CD4-positive, alpha-beta T cell (primary cell): Measurements from ENCODE around the gene C11orf52. TPM values are rescaled to one million over a fixed set of nuclear protein-coding genes. Genes with fewer than 3 reads are reported as not detected.

ENCODE experiments used
- ATAC-seq: fragments of 200-7000 bp; cut with Tn5 transposase; one replicate; pipeline ENCODE4 v1.10.0; 2022; ENCODE audit warnings: mild to moderate bottlenecking; ENCODE audit not compliant: poor library complexity
- CTCF ChIA-PET: fragments of 350-600 bp; sonication (Branson Sonifier 250); formaldehyde crosslinking; loops from one replicate; lab custom pipeline; 2021; ENCODE audit warnings: antibody characterized with exemption, inconsistent platforms; lab: Charles Lee
- POLR2A ChIA-PET: fragments of 350-600 bp; sonication (Branson Sonifier 250); formaldehyde crosslinking; loops from one replicate; lab custom pipeline; 2021; ENCODE audit warnings: antibody characterized with exemption, inconsistent platforms; lab: Charles Lee
- DNase-seq, 14 experiments: peaks; one replicate each; pipeline ENCODE4 v3.0.0-alpha.2; 2013 to 2020; ENCODE audit warnings: mixed read lengths in 2 of 14
- H3K27ac ChIP-seq, 2 donors: one replicate each; pipeline versions ENCODE4 v1.5.1 to v1.7.0; 2013; ENCODE audit warnings: low read length in 2 of 2, low read depth in 1 of 2, mild to moderate bottlenecking in 1 of 2
- H3K27me3 ChIP-seq, 2 experiments: 1 replicate in 1 of 2; 2 replicates in 1 of 2; pipeline versions ENCODE4 v1.6.1 to v1.7.0; 2013; ENCODE audit warnings: low read length in 2 of 2, control low read depth in 1 of 2, mild to moderate bottlenecking in 1 of 2, moderate library complexity in 1 of 2; ENCODE audit not compliant: insufficient read depth in 2 of 2, control insufficient read depth in 1 of 2
- H3K36me3 ChIP-seq: one replicate; pipeline ENCODE4 v1.6.1; 2013; ENCODE audit warnings: low read length, control low read depth; ENCODE audit not compliant: insufficient read depth
- H3K4me1 ChIP-seq: one replicate; pipeline ENCODE4 v1.6.1; 2013; ENCODE audit warnings: low read length, control low read depth; ENCODE audit not compliant: insufficient read depth
- H3K4me3 ChIP-seq: one replicate; pipeline ENCODE4 v1.5.1; 2013; ENCODE audit warnings: mild to moderate bottlenecking, low read length, moderate library complexity
- H3K9me3 ChIP-seq, 2 experiments: 1 replicate in 1 of 2; 2 replicates in 1 of 2; pipeline versions ENCODE4 v1.6.1 to v1.7.0; 2013; ENCODE audit warnings: low read length in 2 of 2, mild to moderate bottlenecking in 2 of 2, control low read depth in 1 of 2, moderate library complexity in 1 of 2; ENCODE audit not compliant: control insufficient read depth in 1 of 2, insufficient read depth in 1 of 2
- H3K27ac Mint-ChIP-seq: one replicate; pipeline ENCODE4 v1.8.0; 2020; ENCODE audit warnings: mixed read lengths
- H3K27me3 Mint-ChIP-seq: one replicate; pipeline ENCODE4 v1.8.0; 2021; ENCODE audit warnings: mixed read lengths
- H3K36me3 Mint-ChIP-seq: one replicate; pipeline ENCODE4 v1.8.0; 2021; ENCODE audit warnings: low read depth, mixed read lengths
- H3K4me1 Mint-ChIP-seq: one replicate; pipeline ENCODE4 v1.8.0; 2021; ENCODE audit warnings: low read depth, mixed read lengths
- H3K4me3 Mint-ChIP-seq: one replicate; pipeline ENCODE4 v1.8.0; 2020; ENCODE audit warnings: mild to moderate bottlenecking, mixed read lengths
- H3K9me3 Mint-ChIP-seq: one replicate; pipeline ENCODE4 v1.8.0; 2020; ENCODE audit warnings: mixed read lengths
- intact Hi-C, 2 experiments: fragments of 100-400 bp; cut with DNase I in 1 of 2; cut with micrococcal nuclease in 1 of 2; formaldehyde crosslinking; loops; one replicate each; pipeline versions ENCODE4 v1.15.1 to v1.9.0; 2023 to 2025; cut with DNase I, micrococcal nuclease
- total RNA-seq, 174 experiments: library from RNA in 2 of 174; stranded (reverse) in 2 of 174; gene quantifications; one replicate each; pipeline ENCODE4 v1.2.3 and lab custom pipeline; 2021 to 2026
- TF ChIP-seq, protein P1 (sequence below): fragments of 200-600 bp; IDR thresholded peaks from one replicate; pipeline ENCODE4 v1.8.0; 2022; ENCODE audit warnings: antibody characterized with exemption, mild to moderate bottlenecking

Gene C11orf52
- total RNA-seq, 2 experiments from 2014 or later, result not detected

DNA sequence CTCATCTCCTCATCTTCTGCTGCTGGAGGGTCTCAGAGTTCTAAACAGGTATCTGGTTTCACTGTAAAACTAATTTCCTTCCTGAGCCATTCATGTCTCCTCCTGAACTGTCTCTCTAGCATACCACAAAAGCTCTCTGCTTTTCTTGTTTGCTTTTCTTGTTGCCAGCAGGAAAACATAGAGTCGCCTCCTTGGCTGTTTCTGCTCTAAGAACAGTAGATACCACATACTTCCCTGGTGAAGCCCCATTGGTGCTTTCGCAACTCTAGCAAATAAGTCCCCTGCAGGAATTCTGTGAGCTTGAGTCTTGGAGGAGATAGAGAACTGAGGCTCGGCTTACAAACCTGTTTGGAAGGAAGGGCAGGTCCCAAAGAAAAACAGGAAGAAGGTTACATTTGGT is 25.4 kb downstream of the C11orf52 start:
- Histone ChIP-seq H3K4me3 (no peak overlapping the region), H3K9me3 (no peaks in the 10 kb centered on the region), H3K27ac (no peak overlapping the region), H3K36me3 (no peaks in the 10 kb centered on the region), H3K4me1 (peaks cover 6% of the 10 kb centered on the region), H3K27me3 (no peaks in the 10 kb centered on the region)
- H3K27me3 Mint-ChIP-seq, result no peaks in the 10 kb centered on the region
- no peaks in the 10 kb centered on the region for H3K36me3 Mint-ChIP-seq
- ATAC-seq (no peak), DNase-seq (peak in 2 of 14 experiments; percentile 17 to 19)
- CTCF ChIA-PET, result no interaction called here
- intact Hi-C loops, result no loop called here
- peak overlapping the region; percentile 23 for H3K27ac Mint-ChIP-seq
- TF ChIP-seq, protein P1, sequence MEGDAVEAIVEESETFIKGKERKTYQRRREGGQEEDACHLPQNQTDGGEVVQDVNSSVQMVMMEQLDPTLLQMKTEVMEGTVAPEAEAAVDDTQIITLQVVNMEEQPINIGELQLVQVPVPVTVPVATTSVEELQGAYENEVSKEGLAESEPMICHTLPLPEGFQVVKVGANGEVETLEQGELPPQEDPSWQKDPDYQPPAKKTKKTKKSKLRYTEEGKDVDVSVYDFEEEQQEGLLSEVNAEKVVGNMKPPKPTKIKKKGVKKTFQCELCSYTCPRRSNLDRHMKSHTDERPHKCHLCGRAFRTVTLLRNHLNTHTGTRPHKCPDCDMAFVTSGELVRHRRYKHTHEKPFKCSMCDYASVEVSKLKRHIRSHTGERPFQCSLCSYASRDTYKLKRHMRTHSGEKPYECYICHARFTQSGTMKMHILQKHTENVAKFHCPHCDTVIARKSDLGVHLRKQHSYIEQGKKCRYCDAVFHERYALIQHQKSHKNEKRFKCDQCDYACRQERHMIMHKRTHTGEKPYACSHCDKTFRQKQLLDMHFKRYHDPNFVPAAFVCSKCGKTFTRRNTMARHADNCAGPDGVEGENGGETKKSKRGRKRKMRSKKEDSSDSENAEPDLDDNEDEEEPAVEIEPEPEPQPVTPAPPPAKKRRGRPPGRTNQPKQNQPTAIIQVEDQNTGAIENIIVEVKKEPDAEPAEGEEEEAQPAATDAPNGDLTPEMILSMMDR, result no peak
- no peaks in the 10 kb centered on the region for H3K9me3 Mint-ChIP-seq
- POLR2A ChIA-PET, result interaction anchor here (1.4 kb wide), 1 partner anchor 18 kb away, joined by 4 read pairs; no protein-coding TSS in a partner anchor
- peaks cover 9% of the 10 kb centered on the region for H3K4me1 Mint-ChIP-seq
- no peak overlapping the region for H3K4me3 Mint-ChIP-seq

GRCh38 chr11:111944651-111945051 is 25.9 kb downstream of the C11orf52 start:
- Mint-ChIP-seq H3K9me3 (no peaks in the 10 kb centered on the region), H3K27ac (no peak overlapping the region), H3K36me3 (no peaks in the 10 kb centered on the region), H3K4me1 (peaks cover 5% of the 10 kb centered on the region), H3K27me3 (peaks cover 1% of the 10 kb centered on the region), H3K4me3 (no peak overlapping the region)
- ChIA-PET POLR2A (no interaction called here), CTCF (no interaction called here)
- Histone ChIP-seq H3K4me1 (peaks cover 5% of the 10 kb centered on the region), H3K27ac (no peak overlapping the region), H3K4me3 (no peak overlapping the region), H3K9me3 (no peaks in the 10 kb centered on the region), H3K36me3 (no peaks in the 10 kb centered on the region), H3K27me3 (no peaks in the 10 kb centered on the region)
- ATAC-seq, result no peak
- DNase-seq, result no peak
- intact Hi-C loops, result no loop called here
- TF ChIP-seq, protein P1, result no peak

GRCh38 chr11:111945198-111945597 is 26.5 kb downstream of the C11orf52 start:
- H3K4me1 ChIP-seq, result peaks cover 5% of the 10 kb centered on the region
- no peak for ATAC-seq

More at GRCh38 chr11:111945198-111945597, 26.5 kb downstream of the C11orf52 start:
- intact Hi-C loops, result no loop called here
- Mint-ChIP-seq H3K4me1 (peaks cover 5% of the 10 kb centered on the region), H3K27me3 (peaks cover 4% of the 10 kb centered on the region), H3K27ac (no peak overlapping the region), H3K36me3 (no peaks in the 10 kb centered on the region), H3K4me3 (no peak overlapping the region), H3K9me3 (no peaks in the 10 kb centered on the region)
- TF ChIP-seq, protein P1, result no peak
- no peak overlapping the region for H3K4me3 ChIP-seq
- H3K27me3 ChIP-seq, result no peaks in the 10 kb centered on the region
- no peaks in the 10 kb centered on the region for H3K36me3 ChIP-seq
- H3K9me3 ChIP-seq, result no peaks in the 10 kb centered on the region
- no peak for DNase-seq
- ChIA-PET POLR2A (no interaction called here), CTCF (interaction anchor here (0.7 kb wide), 1 partner anchor 55 kb away, joined by 3 read pairs; no protein-coding TSS in a partner anchor)
- H3K27ac ChIP-seq, result no peak overlapping the region
